Right renal cortex interstitium (tissue), 3 donors: ENCODE measurements around the gene CRMP1. TPM values are rescaled to one million over a fixed set of nuclear protein-coding genes. Genes with fewer than 3 reads are reported as not detected.

ENCODE experiments used
- DNase-seq, 3 donors: peaks; one replicate each; pipeline ENCODE4 v3.0.0-alpha.2; 2013; ENCODE audit warnings: low read depth in 3 of 3, low spot score in 2 of 3
- polyA plus RNA-seq, 3 donors: library from polyadenylated mRNA; unstranded; fragments of 120-200 nt; gene quantifications; one replicate each; pipeline ENCODE4 v1.2.1, GENCODE V29; 2013; ENCODE audit not compliant: insufficient read length in 3 of 3

Gene CRMP1
- polyA plus RNA-seq, 3 donors, result 42.9 to 48.2 (median 44.6) TPM

DNA sequence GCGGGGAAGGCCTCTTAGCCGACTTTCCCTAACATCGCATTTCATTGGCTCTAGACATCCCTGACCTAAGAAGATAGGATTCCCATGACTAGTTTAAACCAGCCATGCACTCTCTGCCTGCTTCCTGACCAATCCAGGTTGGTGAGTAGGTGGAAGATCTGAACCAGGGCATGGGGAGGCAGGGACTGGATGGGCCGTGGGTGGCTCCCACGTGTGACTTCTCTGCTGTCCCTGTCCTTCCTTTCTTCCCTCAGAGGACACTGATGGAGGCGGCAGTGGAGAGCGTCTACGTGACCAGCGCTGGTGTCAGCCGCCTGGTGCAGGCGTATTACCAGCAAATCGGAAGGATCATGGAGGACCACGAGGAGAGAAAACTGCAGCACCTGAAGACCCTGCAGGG lies 91.2 kb downstream of the CRMP1 start:
- DNase-seq, result no peak

- DNase-seq, result no peak
Observed at GRCh38 chr4:5800496-5800895, 92.4 kb downstream of the CRMP1 start.

DNA sequence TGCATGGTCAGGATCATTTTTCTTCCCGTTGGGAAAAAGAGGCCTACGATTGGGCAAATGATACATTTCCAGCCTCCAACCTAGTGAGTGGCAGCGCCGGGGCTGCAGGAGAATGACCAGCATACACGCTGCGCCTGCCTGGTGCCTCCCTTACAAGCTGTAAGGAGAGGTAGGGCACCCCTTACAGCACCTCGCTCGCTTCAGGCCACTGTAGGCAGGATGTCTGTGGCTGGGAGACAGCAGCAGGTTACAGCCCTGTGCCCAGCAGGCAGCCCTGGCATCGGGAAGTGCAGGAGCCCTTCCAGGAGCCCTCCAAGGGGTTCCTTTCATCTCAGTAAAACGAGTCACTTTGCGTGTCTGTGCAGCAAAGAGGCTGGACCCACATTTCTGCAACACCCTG lies 93.5 kb downstream of the CRMP1 start:
- DNase-seq, result no peak

DNA sequence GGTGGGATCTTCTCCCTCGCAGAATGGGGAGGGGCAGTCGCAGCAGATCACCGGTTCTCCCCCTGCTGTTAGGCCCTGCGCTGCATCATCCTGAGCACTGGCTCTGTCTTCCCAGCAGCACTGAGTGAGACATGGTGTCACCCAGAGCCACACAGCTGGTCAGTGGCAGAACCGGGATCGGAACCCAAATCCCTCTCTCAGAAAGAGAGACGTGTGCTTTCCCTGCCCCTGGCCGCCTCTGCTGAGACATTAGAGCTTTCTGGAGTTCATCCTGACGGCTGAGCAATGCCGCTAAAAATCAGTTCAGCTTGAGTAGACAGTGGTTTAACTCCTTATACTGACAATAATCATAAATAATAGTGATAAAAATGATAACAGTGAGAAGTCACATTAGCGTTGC lies 93.9 kb downstream of the CRMP1 start:
- no peak for DNase-seq

- no peak for DNase-seq
Observed at GRCh38 chr4:5798462-5798861, 94.4 kb downstream of the CRMP1 start.

DNA sequence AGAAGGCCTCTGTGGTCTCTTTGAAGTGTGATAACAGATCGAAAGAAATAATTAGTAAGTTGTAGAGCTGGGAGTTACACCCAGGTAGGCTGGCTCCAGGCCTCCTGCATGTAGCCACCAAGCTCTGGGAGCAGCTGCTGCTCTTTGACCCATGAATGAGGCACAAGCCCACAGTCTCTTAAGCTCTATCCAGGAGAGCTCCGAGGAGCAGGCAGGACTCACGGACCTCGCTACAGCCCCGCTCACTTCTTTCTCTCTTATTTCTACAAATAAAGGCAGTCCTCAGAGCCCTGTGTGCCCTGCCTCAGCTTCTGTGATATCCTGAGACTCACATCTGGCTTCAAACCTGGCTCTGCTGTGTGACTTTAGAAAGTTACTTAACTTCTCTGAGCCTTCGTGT lies 95.0 kb downstream of the CRMP1 start:
- no peak for DNase-seq

DNA sequence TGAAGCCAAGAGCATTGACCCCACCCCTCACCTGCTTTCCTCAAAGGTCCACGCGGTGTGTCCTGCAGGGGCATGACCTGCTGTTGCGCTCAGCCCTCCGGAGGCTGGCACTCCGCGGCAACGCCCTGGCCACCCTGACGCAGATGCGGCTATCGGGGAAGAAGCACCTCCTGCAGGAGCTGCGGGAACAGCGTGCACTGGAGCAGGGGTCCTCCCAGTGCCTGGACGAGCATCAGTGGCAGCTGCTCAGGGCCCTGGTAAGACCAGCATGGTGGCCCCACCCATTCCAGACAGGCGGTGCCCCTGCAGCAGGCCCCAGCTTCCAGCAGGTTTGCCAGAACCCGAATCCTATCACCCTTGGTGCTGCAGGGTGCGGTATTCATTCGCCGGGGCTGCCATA lies 95.9 kb downstream of the CRMP1 start:
- no peak for DNase-seq

DNA sequence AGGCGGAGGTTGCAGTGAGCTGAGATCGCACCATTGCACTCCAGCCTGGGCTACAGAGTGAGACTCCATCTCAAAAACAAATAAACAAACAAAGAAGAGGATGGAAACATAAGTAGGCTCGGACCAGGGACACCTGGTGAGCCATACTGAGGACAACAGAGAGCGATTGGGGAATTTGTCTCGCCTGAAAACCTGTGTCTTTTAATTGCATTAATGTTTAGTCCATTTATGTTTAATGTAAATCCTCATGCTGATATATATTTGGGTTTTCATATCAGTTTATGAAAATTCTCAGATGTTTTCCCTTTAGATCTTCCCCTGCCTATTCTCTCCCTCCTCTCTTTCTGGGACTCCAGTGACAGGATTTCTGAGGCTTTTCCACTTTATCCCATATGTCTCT lies 97.3 kb downstream of the CRMP1 start:
- DNase-seq, result no peak

DNA sequence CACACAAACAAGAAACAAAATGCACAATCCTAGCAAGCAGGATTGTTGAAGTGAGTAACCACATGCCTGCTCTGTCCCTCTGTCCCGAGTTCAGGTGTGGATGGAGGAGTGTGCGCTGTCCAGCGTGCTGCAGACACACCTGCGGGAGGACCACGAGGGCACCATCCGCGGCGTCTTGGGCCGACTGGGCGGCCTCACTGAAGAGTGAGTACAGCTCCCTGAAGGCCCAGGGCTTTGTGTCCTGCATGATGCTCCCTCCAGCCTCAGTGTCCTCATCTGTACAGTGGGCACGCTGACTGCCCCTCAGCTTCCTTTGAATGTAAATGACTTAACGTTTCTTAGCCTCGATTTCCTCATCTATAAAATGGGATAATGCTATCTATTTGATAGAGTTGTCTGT lies 99.4 kb downstream of the CRMP1 start:
- no peak for DNase-seq

DNA sequence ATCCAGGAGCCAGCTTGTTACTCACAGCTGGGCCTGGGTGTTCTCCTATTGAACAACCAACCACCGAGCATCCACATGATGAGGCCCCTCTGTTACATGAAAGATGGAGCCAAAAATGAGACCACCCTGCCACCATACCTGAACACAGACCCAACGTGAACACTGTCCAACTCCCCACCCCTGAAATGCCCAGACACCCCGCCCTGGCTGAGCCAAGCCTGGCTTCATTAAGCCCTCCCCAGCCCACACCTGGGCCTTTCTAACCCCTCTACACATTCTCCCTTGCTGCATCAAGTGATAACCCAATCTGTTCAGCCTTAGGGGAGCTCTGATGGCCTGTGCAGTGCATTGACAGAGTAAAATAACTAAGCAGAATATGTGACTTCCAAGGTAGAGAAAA lies 101.2 kb downstream of the CRMP1 start:
- no peak for DNase-seq

DNA sequence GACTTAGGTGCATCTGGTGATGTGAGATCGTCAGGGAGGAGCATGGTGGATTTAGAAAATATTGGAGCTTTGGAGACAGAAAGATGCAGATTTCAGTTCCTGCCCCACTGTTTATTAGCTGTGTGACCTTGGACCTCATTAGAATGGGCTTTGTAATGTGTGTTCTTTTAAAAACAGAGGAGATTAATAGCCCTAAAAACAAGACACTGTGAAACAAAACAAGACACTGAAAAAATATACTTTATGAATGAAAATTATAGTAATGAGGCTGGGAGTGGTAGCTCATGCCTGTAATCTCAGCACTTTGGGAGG lies 102.4 kb downstream of the CRMP1 start:
- DNase-seq, result no peak

GRCh38 chr4:5789141-5789540 lies 103.7 kb downstream of the CRMP1 start:
- DNase-seq, result no peak

GRCh38 chr4:5788144-5788543 lies 104.7 kb downstream of the CRMP1 start:
- no peak for DNase-seq

DNA sequence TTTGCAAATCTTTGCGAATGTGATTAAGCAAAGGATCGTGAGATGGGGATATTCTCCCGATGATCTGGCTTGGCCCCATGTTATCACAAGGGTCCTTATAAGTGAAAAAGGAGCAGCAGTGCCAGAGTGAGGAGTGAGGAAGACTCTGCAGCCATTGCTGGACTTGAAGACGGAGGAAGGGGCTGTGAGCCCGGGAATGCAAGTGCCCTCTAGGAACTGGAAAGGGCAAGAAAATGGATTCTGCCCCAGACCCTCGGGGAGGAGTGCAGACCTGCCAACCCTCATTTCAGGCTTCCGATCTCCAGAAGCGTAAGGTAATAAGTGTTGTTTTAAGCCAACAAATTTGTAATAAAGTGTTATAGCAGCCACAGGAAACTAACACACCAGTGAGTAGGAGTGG lies 105.6 kb downstream of the CRMP1 start:
- DNase-seq, result no peak

DNA sequence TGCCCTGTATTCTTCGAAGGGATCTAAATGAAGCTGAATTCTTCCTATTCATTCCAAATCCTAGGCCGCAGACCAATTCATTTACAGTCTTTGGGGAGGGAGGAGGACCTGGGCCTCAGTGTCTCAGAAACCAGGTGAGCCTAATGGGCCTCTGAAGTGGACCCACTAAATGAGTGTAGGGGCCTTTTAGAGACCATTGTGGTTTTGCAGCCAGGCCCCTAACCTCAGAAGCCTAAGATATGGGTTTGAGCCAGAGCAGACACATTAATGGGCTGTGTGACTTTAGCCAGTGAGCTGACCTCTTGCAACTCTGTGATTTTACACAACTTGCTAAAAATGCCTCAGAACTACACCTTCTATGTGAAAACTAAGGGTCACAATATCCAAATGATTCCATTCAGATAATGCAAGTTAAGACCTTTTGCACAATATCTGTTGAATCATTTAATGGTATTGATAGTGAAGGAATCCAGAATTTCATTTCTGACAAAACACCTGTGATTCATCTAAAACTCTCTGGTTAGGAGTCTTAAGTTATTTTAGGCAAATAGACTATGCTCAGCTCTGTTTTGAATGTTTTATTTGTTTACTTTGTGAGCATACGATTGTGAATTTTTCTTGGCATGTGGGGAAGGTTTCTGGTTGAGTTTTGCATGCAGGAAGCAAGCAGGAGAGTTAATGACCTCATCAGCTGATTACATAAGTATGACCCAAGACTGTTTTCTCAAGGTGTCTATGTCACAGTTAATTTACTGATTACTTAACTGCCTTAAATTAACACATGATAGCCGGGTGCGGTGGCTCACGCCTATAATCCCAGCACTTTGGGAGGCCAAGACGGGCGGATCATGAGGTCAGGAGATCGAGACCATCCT lies 106.8 kb downstream of the CRMP1 start:
- DNase-seq, result no peak

GRCh38 chr4:5784960-5785611 lies 107.8 kb downstream of the CRMP1 start:
- no peak for DNase-seq

GRCh38 chr4:5784021-5784420 lies 108.9 kb downstream of the CRMP1 start:
- no peak for DNase-seq

GRCh38 chr4:5783486-5783885 lies 109.4 kb downstream of the CRMP1 start:
- DNase-seq, result no peak

DNA sequence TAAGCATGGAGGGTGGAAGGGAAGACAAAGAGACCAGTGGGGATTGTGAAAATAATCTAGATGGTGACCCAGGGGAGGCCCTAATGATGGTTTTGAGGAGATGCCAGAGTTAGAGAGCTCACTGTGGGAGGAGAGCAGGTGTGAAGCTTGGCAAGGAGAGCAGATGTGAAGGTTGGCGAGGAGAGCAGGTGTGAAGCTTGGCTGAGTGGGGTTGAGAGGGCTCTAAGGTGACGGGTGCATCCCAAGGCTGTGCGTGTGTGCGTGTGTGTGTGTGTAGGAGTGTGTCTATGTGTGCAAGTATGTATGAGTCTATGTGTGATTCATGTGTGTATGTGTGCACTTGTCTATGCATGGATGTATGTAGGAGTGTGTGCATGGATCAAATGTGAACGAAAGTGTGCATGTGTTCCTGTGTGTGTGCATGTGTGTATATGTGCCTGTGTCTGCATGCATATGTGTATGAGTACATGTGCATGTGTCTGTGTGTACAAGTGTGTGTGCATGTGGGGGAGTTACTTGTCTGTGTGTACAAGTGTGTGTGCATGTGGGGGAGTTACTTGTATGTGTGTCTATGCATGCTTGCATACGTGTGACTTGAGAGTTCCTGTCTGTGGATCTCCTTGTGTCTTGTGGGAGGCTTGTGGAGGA lies 109.9 kb downstream of the CRMP1 start:
- no peak for DNase-seq

DNA sequence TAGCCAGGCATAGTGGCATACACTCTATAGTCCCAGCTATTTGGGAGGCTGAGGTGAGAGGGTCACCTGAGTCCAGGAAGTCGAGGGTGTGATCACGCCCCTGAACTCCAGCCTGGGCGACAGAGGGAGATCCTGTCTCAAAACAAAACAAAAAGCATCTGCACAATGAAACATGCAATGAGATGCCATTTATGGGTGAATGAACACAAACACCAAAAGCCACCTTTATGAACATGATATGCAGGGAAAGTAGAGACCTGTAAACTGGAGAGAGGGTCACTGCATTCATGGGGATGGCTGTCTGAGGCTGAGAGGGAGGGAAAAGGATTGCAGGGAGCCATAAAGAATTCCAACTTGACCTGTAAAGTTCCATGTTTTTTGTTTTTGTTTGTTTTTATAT lies 111.2 kb downstream of the CRMP1 start:
- DNase-seq, result no peak

DNA sequence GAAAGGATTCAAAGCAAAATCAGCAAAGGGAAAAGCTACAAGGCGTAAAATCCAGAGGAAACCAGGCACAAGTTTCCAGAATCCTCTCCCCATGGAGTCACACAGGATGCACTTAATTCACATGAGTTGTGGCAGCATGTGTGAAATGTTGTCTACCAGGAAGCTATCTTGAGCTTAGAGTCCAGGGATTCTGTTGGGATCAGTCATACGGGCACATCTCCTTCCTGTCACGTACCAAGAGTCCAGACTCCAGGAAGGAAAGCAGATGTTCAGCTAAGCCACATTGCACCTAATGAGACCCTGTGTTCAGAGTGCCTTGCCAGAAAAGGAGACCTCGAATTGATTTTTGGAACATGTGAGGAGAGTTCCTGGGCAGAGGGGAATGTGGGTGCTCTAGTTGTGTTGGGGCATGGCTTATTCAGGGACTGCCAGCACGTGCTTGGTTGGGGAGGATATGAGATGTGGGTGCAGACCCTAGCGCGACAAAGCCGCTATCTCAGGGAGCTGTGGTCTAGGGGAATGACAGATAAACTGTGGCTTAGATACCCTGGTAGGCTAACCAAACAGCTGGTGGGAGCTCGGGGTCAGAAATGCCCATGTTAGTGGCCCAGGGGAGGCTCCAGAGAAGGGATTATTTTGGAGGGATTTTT lies 111.9 kb downstream of the CRMP1 start:
- no peak for DNase-seq

GRCh38 chr4:5776510-5776909 lies 116.4 kb downstream of the CRMP1 start:
- DNase-seq, result no peak
